ENCODE measurements around the gene ANO1.
"Not testable (repeated sequence)": the region's sequence is repeated elsewhere in the genome, so short reads cannot be mapped to it uniquely, and the experiment has no call there.

ANO1 gene

DNA sequence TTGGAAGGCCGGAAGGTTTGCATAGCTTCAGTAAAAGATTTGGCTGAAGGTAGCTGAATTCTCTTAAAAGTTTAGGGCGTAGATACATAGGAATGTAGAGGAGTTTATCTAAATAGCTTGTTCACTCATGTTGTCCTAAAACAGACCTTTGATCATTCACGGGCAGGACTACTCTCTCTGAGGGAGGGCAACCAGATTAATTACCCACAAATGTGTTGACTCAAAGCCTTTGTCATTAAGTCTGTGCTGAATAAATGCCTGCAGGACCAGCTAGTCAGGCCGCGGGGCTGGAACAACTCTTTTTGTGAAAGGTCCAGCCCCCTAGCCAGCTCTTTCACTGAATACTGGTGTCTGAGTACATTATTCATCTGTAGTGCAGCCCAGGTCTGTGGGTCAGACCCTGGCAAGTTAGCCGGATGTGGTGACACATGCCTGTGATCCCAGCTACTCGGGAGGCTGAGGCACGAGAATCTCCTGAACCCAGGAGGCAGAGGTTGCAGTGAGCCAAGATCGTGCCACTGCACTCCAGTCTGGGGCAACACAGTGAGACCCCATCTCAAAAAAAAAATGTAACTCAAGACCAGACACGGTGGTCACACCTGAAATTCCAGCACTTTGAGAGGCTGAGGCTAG lies 122.2 kb downstream of the ANO1 start:
- no peak for DNase-seq

DNA sequence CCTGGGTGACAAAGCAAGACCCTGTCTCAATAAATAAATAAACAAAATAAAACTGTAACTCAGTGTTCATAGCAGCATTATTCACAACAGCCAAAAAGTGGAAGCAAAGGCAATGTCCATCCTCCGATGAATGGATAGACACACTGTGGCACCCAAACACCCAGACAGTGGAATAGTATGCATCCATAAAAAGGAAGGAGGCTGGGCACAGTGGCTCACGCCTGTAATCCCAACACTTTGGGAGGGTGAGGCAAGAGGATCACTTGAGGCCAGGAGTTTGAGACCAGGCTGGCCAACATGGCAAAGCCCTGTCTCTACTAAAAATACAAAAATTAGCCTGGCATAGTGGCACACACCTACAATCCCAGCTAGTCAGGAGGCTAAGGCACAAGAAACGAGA lies 122.9 kb downstream of the ANO1 start:
- DNase-seq = not testable (repeated sequence)

DNA sequence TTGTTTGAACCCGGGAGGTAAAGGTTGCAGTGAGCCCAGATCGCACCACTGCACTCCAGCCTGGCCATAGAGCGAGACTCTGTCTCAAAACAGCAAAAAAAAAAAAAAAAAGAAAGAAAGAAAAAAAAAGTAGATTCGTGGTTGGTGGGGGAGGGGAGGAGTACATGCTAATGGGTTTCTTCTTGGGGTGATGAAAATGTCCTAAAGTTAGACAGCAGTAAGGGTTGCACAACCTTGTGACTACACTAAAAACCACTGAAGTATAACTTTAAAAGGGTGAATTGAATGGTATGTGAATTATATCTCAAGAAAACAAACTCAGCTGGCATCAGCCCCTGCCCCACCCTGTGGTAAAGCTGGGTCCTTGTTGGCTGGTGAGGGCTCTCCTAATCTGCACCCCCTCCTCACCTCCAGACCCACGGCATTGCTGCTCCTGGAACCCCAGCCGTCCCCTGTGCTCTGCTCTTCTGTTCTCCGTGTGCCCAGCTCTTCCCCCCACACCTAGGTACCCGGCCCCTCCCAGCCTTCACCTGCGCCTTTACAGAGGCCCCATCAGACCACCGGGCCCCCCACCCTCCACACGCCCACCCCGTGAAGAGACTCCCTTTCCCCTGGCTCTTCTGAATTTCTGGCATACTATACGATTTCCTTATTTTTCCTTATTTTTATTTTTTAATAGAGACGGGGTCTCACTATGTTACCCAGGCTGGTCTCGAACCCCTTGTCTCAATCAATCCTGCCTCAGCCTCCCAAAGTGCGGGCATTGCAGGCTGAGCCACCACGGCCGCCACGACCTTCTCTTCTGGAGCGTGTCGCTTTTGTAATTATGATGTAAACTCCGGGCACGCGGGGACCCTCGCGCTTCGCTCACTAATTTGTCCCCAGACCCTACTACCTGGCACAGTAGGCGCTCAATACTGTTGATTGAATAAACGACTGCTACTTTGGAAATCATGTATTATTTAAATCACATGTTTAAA lies 124.1 kb downstream of the ANO1 start:
- DNase-seq = no peak

DNA sequence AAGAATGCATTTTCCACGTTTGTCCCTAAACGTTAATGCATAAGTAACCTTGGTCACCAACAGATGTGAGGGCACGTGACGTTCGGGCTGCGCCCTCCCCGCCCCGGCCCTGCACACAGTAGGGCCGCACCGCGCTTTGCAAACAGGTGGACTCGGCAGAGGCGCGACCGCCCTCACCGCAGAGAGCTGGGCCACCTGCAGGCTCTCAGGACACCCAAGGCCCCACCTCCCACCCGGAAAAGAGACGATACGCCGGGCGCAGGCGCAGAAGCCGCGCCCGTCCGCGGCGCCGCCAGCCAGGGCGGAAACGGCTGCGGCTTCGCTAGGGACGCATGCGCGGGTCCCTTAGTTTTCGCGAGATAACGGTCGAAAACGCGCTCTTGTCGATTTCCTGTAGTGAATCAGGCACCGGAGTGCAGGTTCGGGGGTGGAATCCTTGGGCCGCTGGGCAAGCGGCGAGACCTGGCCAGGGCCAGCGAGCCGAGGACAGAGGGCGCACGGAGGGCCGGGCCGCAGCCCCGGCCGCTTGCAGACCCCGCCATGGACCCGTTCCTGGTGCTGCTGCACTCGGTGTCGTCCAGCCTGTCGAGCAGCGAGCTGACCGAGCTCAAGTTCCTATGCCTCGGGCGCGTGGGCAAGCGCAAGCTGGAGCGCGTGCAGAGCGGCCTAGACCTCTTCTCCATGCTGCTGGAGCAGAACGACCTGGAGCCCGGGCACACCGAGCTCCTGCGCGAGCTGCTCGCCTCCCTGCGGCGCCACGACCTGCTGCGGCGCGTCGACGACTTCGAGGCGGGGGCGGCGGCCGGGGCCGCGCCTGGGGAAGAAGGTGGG lies 125.0 kb downstream of the ANO1 start, which contains the start of gene FADD:
FADD (plus strand) TSS at position 377 of the 831 bp plus-strand sequence; CDS start at position 541, 164 bp downstream.
- DNase-seq = peak; percentile 91

DNA sequence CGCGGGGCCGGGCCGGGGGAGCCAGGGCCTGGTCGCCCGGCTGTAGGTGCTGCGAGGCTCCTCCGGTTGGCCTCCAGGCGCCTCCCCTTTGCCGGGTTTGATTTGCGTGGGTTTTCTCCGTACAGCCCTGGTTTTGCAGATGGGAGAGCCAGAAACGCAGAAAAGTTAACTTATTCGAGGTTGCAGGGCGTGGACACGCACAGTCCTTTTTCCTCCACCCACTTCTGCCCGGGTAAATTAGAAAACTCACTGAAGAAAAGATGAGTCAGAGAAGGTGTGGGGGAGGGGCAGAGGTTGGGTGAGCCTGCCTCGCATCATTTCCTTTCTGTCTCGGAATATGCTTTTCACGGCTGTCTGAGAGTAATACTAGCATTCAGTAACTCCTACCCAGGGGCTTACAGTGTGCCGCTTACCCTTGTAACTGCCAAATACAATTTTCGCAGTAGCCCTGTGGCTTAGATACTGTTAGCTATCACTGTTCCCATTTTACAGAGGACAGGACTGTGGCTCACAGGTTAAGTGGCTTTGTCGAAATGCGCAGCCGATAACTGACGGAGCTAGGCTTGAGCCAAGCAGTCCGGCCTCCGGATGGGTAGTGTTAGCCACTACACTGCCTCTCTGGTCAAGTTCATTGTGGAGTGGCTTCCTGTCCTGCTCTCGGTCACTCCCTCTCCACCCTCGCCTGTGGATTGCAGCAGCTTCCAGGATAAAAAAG lies 125.8 kb downstream of the ANO1 start:
- peak; percentile 92 for DNase-seq

DNA sequence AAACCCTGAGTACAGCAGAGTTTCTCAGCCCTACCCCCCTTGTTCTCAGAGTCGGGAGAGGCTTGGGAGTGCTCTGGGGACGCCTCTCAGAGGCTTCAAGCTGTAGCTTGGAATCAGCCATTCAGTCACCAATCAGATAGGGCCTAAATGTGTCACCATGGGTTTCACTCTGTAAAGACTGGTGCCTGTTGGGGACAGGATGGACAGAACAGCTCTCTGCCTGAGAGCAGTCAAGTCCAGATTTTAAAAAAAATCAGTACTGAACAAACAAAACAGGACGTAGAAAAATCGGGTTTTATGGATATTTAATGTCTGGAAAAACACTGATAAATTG lies 126.3 kb downstream of the ANO1 start:
- DNase-seq = peak; percentile 45

DNA sequence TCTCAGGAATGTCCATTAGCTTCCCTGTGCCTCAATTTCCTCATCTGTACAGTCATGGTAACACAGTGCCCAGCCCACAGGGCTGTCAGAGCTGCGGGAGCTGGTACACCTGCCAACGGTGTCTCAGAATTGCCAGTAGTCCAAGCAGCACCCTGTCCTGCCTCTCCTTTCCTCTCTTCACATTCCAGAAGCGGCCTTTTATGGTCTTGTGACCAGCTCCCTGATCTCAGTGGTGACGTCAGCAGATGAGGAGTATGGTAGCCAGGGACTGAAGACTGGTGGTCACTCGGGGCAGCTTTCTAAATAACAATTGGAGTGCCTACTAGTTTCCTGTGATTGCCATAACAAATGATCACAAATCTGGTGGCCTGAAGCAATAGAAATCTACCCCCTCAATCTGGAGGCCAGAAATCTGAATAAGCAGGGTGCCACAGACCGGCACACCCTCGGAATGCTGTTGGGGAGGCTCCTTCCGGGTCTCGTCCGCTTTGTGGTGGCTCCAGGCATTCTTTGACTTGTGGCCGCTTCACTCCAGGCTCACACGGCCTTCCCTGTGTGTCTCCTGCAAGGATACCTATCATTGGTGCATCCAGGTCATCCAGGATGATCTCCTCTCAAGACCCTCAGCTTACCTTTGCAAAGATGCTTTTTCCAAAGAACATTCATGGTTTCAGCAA lies 127.1 kb downstream of the ANO1 start:
- no peak for DNase-seq

DNA sequence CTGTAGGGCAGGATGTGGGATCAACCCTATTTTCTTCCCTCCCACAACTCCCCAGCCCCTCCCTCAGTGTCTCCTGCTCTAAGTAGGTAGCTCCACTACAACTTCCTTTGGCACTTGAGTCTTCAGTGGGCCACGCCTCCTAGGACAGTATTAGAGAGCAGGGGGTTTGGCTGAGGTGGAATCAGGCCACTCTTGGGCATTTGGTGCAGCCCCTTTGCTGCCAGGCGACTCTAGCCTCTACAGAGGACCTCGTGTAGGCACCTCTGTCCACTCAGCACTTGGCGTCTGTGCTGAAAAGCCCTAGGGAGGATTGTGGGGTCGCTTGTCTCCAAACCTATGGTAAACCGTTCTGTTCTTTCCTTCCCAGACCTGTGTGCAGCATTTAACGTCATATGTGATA lies 127.6 kb downstream of the ANO1 start:
- DNase-seq = no peak

DNA sequence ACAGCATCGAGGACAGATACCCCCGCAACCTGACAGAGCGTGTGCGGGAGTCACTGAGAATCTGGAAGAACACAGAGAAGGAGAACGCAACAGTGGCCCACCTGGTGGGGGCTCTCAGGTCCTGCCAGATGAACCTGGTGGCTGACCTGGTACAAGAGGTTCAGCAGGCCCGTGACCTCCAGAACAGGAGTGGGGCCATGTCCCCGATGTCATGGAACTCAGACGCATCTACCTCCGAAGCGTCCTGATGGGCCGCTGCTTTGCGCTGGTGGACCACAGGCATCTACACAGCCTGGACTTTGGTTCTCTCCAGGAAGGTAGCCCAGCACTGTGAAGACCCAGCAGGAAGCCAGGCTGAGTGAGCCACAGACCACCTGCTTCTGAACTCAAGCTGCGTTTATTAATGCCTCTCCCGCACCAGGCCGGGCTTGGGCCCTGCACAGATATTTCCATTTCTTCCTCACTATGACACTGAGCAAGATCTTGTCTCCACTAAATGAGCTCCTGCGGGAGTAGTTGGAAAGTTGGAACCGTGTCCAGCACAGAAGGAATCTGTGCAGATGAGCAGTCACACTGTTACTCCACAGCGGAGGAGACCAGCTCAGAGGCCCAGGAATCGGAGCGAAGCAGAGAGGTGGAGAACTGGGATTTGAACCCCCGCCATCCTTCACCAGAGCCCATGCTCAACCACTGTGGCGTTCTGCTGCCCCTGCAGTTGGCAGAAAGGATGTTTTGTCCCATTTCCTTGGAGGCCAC lies 128.3 kb downstream of the ANO1 start:
- DNase-seq = no peak

DNA sequence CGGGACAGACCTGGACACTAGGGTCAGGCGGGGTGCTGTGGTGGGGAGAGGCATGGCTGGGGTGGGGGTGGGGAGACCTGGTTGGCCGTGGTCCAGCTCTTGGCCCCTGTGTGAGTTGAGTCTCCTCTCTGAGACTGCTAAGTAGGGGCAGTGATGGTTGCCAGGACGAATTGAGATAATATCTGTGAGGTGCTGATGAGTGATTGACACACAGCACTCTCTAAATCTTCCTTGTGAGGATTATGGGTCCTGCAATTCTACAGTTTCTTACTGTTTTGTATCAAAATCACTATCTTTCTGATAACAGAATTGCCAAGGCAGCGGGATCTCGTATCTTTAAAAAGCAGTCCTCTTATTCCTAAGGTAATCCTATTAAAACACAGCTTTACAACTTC lies 128.9 kb downstream of the ANO1 start:
- DNase-seq = no peak

DNA sequence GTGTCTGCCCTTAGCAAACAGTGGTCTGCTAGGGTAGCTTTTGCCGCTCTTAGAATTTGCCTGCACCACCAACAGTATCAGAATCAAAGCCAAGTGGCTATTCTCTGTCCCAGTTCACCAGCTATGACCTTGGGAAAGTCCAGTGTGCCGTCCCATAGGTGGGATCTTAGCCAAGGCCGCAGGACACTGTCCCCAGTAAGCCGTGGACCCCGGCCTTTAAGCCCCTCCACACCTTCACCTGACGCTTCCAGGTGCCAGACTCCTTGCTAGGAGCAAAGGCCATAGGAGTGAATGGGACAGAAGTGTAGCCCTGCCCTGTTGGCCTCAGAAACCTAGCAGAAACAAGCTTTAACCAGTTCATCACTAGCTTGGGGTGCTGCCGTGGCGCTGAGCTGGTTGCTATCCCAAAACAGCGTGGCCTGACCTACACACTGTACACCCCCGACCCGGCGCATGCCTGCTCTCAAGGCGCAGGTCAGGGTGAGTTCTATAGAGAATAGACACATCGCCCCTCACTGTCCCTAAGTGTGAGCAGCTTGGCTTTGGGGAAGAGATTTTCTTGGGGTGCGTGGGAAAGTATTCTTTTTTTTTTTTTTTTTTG lies 129.5 kb downstream of the ANO1 start:
- no peak for DNase-seq

DNA sequence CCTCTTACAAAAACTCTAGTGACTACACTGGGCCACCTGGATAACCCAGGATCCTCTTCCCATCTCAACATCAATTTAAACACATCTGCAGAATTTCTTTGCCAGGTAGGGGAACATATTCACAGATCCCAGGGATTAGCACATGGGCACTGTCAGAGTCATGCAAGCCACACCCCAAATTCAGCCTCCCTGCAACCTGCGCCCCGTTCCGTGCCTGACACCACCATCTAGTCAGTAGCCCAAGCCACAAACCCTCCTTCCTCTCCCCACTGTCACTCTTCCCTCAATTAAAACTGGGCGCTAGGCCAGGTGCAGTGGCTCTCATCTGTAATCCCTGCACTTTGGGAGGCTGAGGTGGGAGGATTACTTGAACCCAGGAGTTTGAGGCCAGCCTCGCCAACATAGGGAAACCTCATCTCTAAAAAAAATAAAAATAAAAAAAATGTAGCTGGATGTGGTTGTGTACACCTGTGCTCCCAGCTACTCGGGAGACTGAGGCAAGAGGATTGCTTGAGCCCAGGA lies 131.3 kb downstream of the ANO1 start:
- no peak for DNase-seq

DNA sequence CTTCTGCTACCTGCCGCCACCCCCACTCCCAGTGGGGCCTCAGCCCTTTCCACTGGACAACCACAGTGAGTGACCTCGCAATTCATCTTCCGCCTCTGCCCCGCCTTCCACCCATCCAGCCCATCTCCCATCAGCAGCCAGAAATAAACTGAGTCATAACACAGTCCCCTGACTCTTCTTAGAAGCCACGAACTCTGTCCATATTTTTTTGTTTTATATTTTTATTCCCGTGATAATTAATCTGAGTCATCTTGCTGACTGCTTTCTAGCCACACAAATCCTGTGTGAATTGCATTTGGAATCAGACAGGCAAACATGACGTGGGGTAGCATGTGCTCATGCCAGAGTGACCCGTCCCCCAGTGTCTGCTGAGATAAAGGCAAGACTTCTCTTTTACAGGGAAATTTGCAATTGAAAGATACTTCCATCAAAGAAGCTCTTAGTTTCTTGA lies 132.0 kb downstream of the ANO1 start:
- DNase-seq = no peak

DNA sequence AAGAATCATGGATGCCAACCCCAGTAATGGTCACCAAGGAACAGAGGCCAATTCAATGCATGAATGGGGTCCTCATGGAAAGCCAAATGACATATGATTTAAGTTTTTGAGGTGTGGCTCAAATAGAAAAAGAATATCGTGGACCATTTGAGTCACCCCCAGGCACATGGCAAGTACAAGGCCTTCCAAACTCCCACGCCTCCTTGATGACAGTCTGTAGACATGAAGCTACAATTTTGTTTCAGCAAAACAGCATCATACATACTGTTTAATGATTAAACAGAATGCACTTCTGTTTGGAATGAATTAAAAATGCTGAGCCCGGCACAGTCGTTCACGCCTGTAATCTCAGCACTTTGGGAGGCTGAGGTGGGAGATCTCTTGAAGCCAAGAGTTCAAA lies 132.4 kb downstream of the ANO1 start:
- DNase-seq = no peak

DNA sequence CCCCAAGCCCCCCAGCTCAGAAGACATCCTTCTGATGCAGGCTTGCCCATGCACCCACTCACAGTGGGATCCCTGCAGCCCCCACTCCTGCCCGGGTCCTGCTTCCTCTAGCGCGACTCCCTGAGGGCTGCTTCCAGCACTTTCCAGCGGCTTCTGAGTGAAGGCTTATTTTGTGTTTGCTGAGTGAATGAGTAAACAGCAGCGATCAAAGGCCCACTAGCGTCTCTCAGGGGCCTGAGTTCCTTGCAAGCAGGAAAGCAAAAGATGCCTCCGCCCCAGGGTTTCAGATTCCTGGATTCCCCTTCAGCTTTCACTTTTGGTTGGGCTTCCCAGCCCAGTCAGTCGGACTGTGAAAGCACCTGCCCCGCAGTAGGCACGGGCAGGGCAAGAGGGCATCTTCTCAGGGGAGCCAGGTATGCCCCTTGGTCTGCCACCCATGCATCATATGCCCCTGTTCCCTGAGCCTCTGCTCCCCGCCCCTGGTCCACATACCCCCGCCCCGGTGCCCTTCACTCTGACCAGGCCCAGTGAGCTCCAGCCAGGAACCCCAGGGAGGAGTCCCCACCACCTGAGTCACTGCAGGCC lies 134.2 kb downstream of the ANO1 start:
- DNase-seq = no peak

DNA sequence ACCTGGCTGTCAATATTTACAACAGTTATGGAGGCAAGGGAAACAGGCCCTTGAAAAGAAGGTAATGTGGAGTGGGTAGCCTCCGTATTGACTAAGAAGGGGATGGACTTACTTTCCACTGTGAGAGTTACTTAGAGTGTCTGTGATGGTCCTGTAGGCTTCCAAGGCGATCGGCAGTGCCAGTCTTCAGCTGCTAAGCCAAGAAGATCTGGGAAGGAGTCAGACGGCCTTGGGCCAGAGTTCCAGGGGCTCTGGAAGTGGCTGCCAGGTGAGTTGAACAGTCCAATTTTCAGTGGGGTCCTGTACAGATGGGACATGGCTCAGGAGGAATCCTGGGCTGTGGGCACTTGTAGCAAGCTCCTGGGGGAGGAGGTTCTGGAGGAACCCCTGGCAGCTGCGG lies 139.3 kb downstream of the ANO1 start:
- DNase-seq = not testable (repeated sequence)

DNA sequence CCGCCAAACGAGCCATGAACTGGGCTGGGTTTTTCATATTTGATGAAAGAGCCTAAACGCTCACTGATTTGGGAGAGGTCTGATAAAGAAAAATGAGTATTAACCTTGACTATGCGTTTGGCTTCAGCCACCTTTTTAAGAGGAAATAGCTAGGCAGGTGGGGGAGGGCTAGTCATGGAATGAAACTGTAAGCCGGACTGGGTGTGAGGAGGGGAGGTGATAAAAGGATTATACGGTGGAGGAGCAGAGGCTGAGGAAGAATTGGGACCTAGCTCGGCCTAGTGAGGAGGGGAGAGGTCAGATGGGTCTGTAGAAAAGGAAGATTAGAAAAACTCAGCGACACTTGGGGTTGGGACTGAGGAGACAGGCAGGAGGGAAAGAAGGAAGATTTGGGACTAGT lies 140.0 kb downstream of the ANO1 start:
- DNase-seq = not testable (repeated sequence)

DNA sequence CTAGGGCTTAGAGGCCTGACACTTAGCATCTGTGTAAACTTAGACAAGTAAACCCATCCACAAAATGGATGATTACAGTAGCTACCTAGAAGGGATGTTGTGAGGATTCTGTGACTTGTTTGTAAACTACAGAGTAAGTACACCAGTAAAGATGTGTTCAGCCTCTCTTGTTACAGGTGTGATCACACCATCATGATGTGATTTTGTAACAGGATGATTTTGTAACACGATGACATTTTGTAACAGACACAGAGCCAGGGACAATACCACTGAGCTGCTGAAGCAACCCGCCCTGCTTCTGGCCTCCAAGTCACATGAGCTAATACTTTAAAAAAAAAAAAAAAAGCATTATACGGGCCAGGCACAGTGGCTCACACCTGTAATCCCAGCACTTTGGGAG lies 142.0 kb downstream of the ANO1 start:
- DNase-seq = no peak

DNA sequence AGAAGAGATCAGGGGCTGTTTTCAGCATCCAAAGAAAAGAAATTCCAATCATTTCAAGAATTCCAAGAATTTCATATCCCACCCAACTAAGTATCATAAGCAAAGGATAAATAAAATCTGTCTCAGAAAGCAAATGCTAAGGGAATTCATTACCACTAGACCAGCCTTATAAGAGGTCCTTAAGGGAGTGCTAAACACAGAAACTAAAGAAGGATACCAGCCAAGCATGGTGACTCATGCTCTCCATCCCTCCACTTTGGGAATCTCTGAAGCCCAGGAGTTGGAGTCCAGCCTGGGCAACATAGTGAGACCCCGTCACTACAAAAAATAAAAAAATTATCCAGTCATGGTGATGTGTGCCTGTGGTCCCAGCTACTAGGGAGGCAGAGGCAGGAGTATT lies 142.8 kb downstream of the ANO1 start:
- DNase-seq = no peak

DNA sequence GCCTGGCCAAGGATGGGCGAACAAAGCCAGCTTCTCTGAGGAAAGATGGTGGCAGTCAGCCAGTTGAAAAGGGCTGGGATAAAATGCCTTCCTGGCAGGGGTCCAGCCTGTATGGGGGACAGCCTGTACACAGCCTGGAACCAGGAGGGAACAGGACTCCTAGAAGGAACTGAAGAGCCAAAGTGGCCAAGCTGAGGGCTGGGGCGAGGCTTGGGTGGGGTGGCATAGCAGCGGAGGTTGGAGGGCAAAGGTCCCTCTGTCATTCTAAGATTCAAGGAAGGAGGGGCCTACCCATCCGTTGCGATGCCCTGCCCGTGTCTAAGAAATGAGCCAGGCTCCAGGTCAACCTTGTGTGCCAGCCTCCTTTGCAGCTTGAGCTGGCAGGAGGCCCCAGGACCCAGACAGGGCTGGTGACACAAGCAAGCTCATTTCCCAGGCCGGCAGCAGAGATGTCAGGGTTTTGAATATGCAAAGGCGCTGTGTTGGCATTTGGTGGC lies 147.6 kb downstream of the ANO1 start:
- DNase-seq = no peak

All from stimulated activated CD8-positive, alpha-beta memory T cell treated with anti-CD3 and anti-CD28 coated beads, Interleukin-4, amount 100 ng/mL, for 48 hours (primary cell).